Endothelial cell of umbilical vein (primary cell): ENCODE results near the gene NPAT. TPM values are rescaled to one million over a fixed set of nuclear protein-coding genes. Genes with fewer than 3 reads are reported as not detected.
A peak's percentile ranks its signal among the peaks of the same experiment; 100 is the strongest.

ENCODE experiments used
- BruUV-seq: library from RNA; stranded (reverse); fragments of 400-500 nt; replicated peaks from 2 replicates; lab custom pipeline; 2021; lab: Mats Ljungman, UMichigan
- CTCF ChIA-PET: fragments of 300-600, 350-600 bp; sonication (Branson Sonifier 250); formaldehyde crosslinking; loops from one replicate; lab custom pipeline; 2021; ENCODE audit warnings: antibody characterized with exemption, inconsistent platforms; lab: Charles Lee
- POLR2A ChIA-PET: fragments of 300-600, 350-600 bp; sonication (Branson Sonifier 250); formaldehyde crosslinking; loops from one replicate; lab custom pipeline; 2021; ENCODE audit warnings: antibody characterized with exemption, inconsistent platforms; lab: Charles Lee
- DNase-seq: peaks from one replicate; pipeline ENCODE4 v3.0.0-alpha.2; 2011; ENCODE audit warnings: low read depth, low spot score
- FAIRE-seq: peaks from 2 replicates; lab custom pipeline; 2011; peaks lifted over from hg19 to GRCh38; lab: Jason Lieb, UNC
- H2AFZ ChIP-seq: 2 replicates; pipeline ENCODE4 v1.6.0; 2012; ENCODE audit warnings: low read depth, low read length, control low read depth, inconsistent platforms
- H3K27ac ChIP-seq: 2 replicates; pipeline ENCODE4 v1.5.1; 2011; ENCODE audit warnings: low read depth, mild to moderate bottlenecking, control low read depth, low read length, moderate library complexity; ENCODE audit not compliant: insufficient read depth
- H3K27me3 ChIP-seq, 2 experiments: 2 replicates each; pipeline versions ENCODE4 v1.6.0 to v1.6.1; 2011; ENCODE audit warnings: low read length in 2 of 2, mixed read lengths in 1 of 2; ENCODE audit not compliant: control insufficient read depth in 2 of 2, insufficient read depth in 2 of 2
- H3K36me3 ChIP-seq, 2 experiments: 2 replicates in 1 of 2; 3 replicates in 1 of 2; pipeline ENCODE4 v1.5.1; 2011; ENCODE audit warnings: low read length in 2 of 2, mild to moderate bottlenecking in 1 of 2, moderate library complexity in 1 of 2; ENCODE audit not compliant: control insufficient read depth in 2 of 2, insufficient read depth in 2 of 2; ENCODE audit errors: extremely low read depth in 1 of 2
- H3K4me1 ChIP-seq: 3 replicates; pipeline ENCODE4 v1.5.1; 2011; ENCODE audit warnings: mild to moderate bottlenecking, low read length; ENCODE audit not compliant: control insufficient read depth, insufficient read depth; ENCODE audit errors: extremely low read depth
- H3K4me2 ChIP-seq: 2 replicates; pipeline ENCODE4 v1.6.1; 2011; ENCODE audit warnings: low read length, control low read depth, mixed read lengths; ENCODE audit not compliant: insufficient read depth
- H3K4me3 ChIP-seq, 3 experiments: fragments of 200-600 bp in 1 of 3; sonication (generic), shearing (Covaris generic) in 1 of 3; replicated peaks in 1 of 3; 2 replicates each; pipeline ENCODE4 v1.5.1; 2011 to 2016; ENCODE audit warnings: control low read depth in 3 of 3, low read length in 3 of 3, mild to moderate bottlenecking in 2 of 3, inconsistent platforms in 1 of 3, low read depth in 1 of 3, moderate library complexity in 1 of 3; ENCODE audit not compliant: insufficient read depth in 1 of 3
- H3K79me2 ChIP-seq: 2 replicates; pipeline ENCODE4 v1.6.0; 2012; ENCODE audit warnings: low read length, inconsistent platforms; ENCODE audit not compliant: control insufficient read depth, insufficient read depth
- H3K9ac ChIP-seq: replicated peaks from 2 replicates; pipeline ENCODE3; 2011; ENCODE audit warnings: low read length, control low read depth; ENCODE audit not compliant: insufficient read depth; ENCODE audit errors: extremely low read depth
- H3K9me1 ChIP-seq: replicated peaks from 3 replicates; pipeline ENCODE4 v1.6.0; 2011; ENCODE audit warnings: mild to moderate bottlenecking, low read length; ENCODE audit not compliant: control insufficient read depth, insufficient read depth; ENCODE audit errors: extremely low read depth
- H3K9me3 ChIP-seq: replicated peaks from 2 replicates; pipeline ENCODE4 v1.5.1; 2012; ENCODE audit warnings: low read length, inconsistent platforms; ENCODE audit not compliant: control insufficient read depth, insufficient read depth
- H4K20me1 ChIP-seq: replicated peaks from 2 replicates; pipeline ENCODE3; 2011; ENCODE audit warnings: mild to moderate bottlenecking, low read length; ENCODE audit not compliant: control insufficient read depth, insufficient read depth; ENCODE audit errors: extremely low read depth
- EZH2 ChIP-seq: IDR thresholded peaks from 2 replicates; pipeline ENCODE4 v1.6.1; 2012; ENCODE audit warnings: borderline replicate concordance, low read depth, mild to moderate bottlenecking, moderate library complexity, low read length, inconsistent platforms; ENCODE audit not compliant: severe bottlenecking
- GATA2 ChIP-seq: IDR thresholded peaks from 2 replicates; pipeline ENCODE4 v1.7.0; 2011; ENCODE audit warnings: low read depth, mild to moderate bottlenecking, moderate library complexity, mixed read lengths, low read length; ENCODE audit not compliant: insufficient read length, insufficient read depth
- POLR2A ChIP-seq: IDR thresholded peaks from 2 replicates; pipeline ENCODE4 v1.6.1; 2012; ENCODE audit warnings: low read depth, mild to moderate bottlenecking, control low read depth, low read length
- dilution Hi-C: fragments of 300-500 bp; cut with MboI; formaldehyde crosslinking; loops from one replicate; pipeline ENCODE4 v1.15.0; 2019; ENCODE audit warnings: low sequenced_read_pairs; ENCODE audit not compliant: extremely low pct_ligation_motif_present
- intact Hi-C: fragments of 100-400 bp; cut with micrococcal nuclease; formaldehyde crosslinking; loops from one replicate; pipeline ENCODE4 v1.10.0; 2022
- polyA plus RNA-seq, 4 experiments: library from polyadenylated mRNA; depleted of rRNA in 3 of 4; stranded (reverse) in 3 of 4; unstranded in 1 of 4; fragments of >200 nt; gene quantifications; 2 replicates each; pipeline versions ENCODE4 v1.2.1 to v1.2.3, GENCODE V29; 2011 to 2012; ENCODE audit warnings: missing spikeins in 1 of 4
- total RNA-seq: library from RNA; stranded (reverse); gene quantifications from 2 replicates; pipeline ENCODE4 v1.2.3, GENCODE V29; 2021

NPAT gene
- total and polyA plus RNA-seq, 2 donors (not counting 3 experiments of a cell fraction or from before 2014, with no cell fraction given) = 4.4 to 19.0 TPM

- Histone ChIP-seq H3K79me2 (peaks cover 57% of the 10 kb centered on the region), H3K9me3 (no peaks in the 10 kb centered on the region), H3K4me2 (peak overlapping the region; percentile 79), H3K4me1 (peaks cover 27% of the 10 kb centered on the region), H3K27ac (no peak overlapping the region), H4K20me1 (no peaks in the 10 kb centered on the region), H3K4me3 (peak overlapping the region in 1 of 3 experiments; percentile 88), H3K27me3 (no peaks in the 10 kb centered on the region), H2AFZ (no peak overlapping the region), H3K9me1 (no peaks in the 10 kb centered on the region), H3K9ac (no peak overlapping the region), H3K36me3 (peaks cover 0 to 8% of the 10 kb centered on the region in 2 experiments)
- FAIRE-seq = no peak
- no peak for DNase-seq
- POLR2A ChIA-PET = no interaction called here
- intact Hi-C loops (loop anchor here (5.0 to 10.0 kb wide), 4 partner anchors 98 to 508 kb away; partner anchors contain the start of gene EXPH5), dilution Hi-C loops (no loop called here)
- no peak for TF ChIP-seq EZH2
- no TSS peak for BruUV-seq
- CTCF ChIA-PET = interaction anchor here (1.4 to 1.8 kb wide), 4 partner anchors 9 to 106 kb away, joined by 4 to 8 read pairs (median 6); no protein-coding TSS in a partner anchor
These were observed 1.9 kb upstream of the NPAT start for GRCh38 chr11:108224366-108224765.

GRCh38 chr11:108223348-108224149 is 1.1 kb upstream of the NPAT start:
- Histone ChIP-seq H4K20me1 (no peaks in the 10 kb centered on the region), H3K27ac (peak overlapping the region; percentile 77), H3K79me2 (peaks cover 65% of the 10 kb centered on the region), H3K4me3 (peak overlapping the region; percentile 43 to 88 (median 64)), H3K4me2 (peak overlapping the region; percentile 79), H3K27me3 (no peaks in the 10 kb centered on the region), H3K9ac (peak overlapping the region; percentile 90), H3K36me3 (peaks cover 0 to 5% of the 10 kb centered on the region in 2 experiments), H3K9me3 (no peaks in the 10 kb centered on the region), H3K9me1 (no peaks in the 10 kb centered on the region), H2AFZ (peak overlapping the region; percentile 63), H3K4me1 (peaks cover 27% of the 10 kb centered on the region)
- ChIA-PET CTCF (interaction anchor here (0.6 to 1.8 kb wide), 15 partner anchors 10 to 432 kb away, joined by 3 to 8 read pairs (median 4); partner anchors contain the start of genes ACAT1 and C11orf65), POLR2A (no interaction called here)
- TSS peak; percentile 61 for BruUV-seq
- no peak for DNase-seq
- TF ChIP-seq POLR2A (no peak), GATA2 (peak; percentile 17)
- intact Hi-C loops (loop anchor here (1.0 to 10.0 kb wide), 9 partner anchors 13 to 509 kb away; partner anchors contain the start of gene EXPH5), dilution Hi-C loops (no loop called here)
- FAIRE-seq = peak; percentile 12
